Measurements from ENCODE around the gene MAPK6. TPM values are rescaled to one million over a fixed set of nuclear protein-coding genes. Genes with fewer than 3 reads are reported as not detected.

Gene MAPK6
- total and polyA plus RNA-seq, 10 of the 15 experiments (the other 5 are each of a cell fraction or from before 2014, with no cell fraction given) = 20.6 to 100 (median 52.6) TPM

- H2AFZ ChIP-seq (ENCODE audit: control insufficient read depth, low read depth, low read length) = no peak overlapping the region; the same call in 1 of the 2 replicates
- TF ChIP-seq TCF12 (IDR thresholded peaks at IDR 0.05; ENCODE audit: low read depth, low read length) (no peak), WRNIP1 (IDR thresholded peaks at IDR 0.05; ENCODE audit: borderline replicate concordance, low read depth, low read length) (no peak), NKRF (conservative IDR thresholded peaks at IDR 0.05) (no peak), HDAC2 (IDR thresholded peaks at IDR 0.05) (no peak), RELB (IDR thresholded peaks at IDR 0.05; ENCODE audit: low read depth) (peak; percentile 9), ZNF687 (IDR thresholded peaks at IDR 0.05) (no peak), ATF2 (IDR thresholded peaks at IDR 0.05; ENCODE audit: low read length) (0 out of 2 replicates have a peak, but pooled peaks have one; percentile 31), RCOR1 (conservative IDR thresholded peaks at IDR 0.05; ENCODE audit: low read depth, low read length) (no peak), NRF1 (conservative IDR thresholded peaks at IDR 0.05; ENCODE audit: low read depth, low read length) (no peak), MLLT1 (IDR thresholded peaks at IDR 0.05) (peak; percentile 70; the same call in 1 of the 2 replicates)
These were observed 1.4 kb downstream of the MAPK6 start for GRCh38 chr15:52020221-52021085.

More at GRCh38 chr15:52020221-52021085, 1.4 kb downstream of the MAPK6 start:
- Histone ChIP-seq H3K27me3 (replicated peaks in 1 of 2; ENCODE audit: control insufficient read depth in 2 of 2, insufficient read depth in 2 of 2, low read length in 1 of 2) (no peaks in the 10 kb centered on the region), H3K4me3 (peak overlapping the region; percentile 91), H3K79me2 (ENCODE audit: control insufficient read depth, insufficient read depth, low read length) (peaks cover 64% of the 10 kb centered on the region), H3K4me2 (ENCODE audit: control insufficient read depth, insufficient read depth) (peak overlapping the region; percentile 19), H4K20me1 (ENCODE audit: control insufficient read depth, insufficient read depth) (no peaks in the 10 kb centered on the region), H3K27ac (ENCODE audit: control insufficient read depth, insufficient read depth) (peak overlapping the region; percentile 99), H3K4me1 (ENCODE audit: control insufficient read depth, insufficient read depth, low read length) (peaks cover 5% of the 10 kb centered on the region), H3K36me3 (ENCODE audit: control insufficient read depth in 2 of 2, insufficient read depth in 2 of 2, low read length in 1 of 2) (no peaks in the 10 kb centered on the region), H3K9ac (ENCODE audit: control insufficient read depth, insufficient read depth, low read length) (peak overlapping the region; percentile 98), H3K9me3 (replicated peaks; ENCODE audit: control insufficient read depth, insufficient read depth, low read length) (no peaks in the 10 kb centered on the region; the same call in 2 of the 3 replicates)
- intact Hi-C loops (cut with micrococcal nuclease; ENCODE audit: unreplicated experiment) (loop anchor here (1.0 to 2.0 kb wide), 2 partner anchors 12 to 38 kb away; no protein-coding TSS in a partner anchor), in situ Hi-C loops (cut with MboI) (no loop called here)
- FAIRE-seq (no peak), DNase-seq (ENCODE audit: low read depth, low spot score) (no peak), ATAC-seq (peak; percentile 22)
- ChIA-PET CTCF (interaction anchor here (0.6 to 2.8 kb wide), 14 partner anchors 9 to 443 kb away, joined by 3 to 12 read pairs (median 3); partner anchors contain the start of gene LEO1), POLR2A (interaction anchor here (0.6 to 5.5 kb wide), 18 partner anchors 9 to 94 kb away, joined by 3 to 54 read pairs (median 4); partner anchors contain the start of gene LEO1), RAD21 (ENCODE audit: unreplicated experiment) (interaction anchor here (0.8 to 6.7 kb wide), 16 partner anchors 9 to 208 kb away, joined by 3 to 54 read pairs (median 3); no protein-coding TSS in a partner anchor), SMC1A (ENCODE audit: uncharacterized antibody, unreplicated experiment) (interaction anchor here (0.6 to 3.9 kb wide), 21 partner anchors 9 to 363 kb away, joined by 3 to 52 read pairs (median 7); partner anchors contain the start of gene LEO1)
- under 1% methylated on average over 10 of the region's 10 CpGs for WGBS (ENCODE audit: insufficient coverage, insufficient replicate concordance, low lambda C conversion rate, missing lambda C conversion rate)
- BruUV-seq (replicated peaks) = no TSS peak

All from GM12878 (cell line).